IMR-90 (cell line): ENCODE results near the gene CACNA1D. TPM values are rescaled to one million over a fixed set of nuclear protein-coding genes. Genes with fewer than 3 reads are reported as not detected.

ENCODE experiments used
- ATAC-seq: fragments of 200-7000 bp; cut with Tn5 transposase; 2 replicates; pipeline ENCODE4 v1.9.1; 2020; ENCODE audit warnings: low read depth, mild to moderate bottlenecking, moderate library complexity
- BruUV-seq: library from RNA; stranded (reverse); fragments of 400-500 nt; replicated peaks from 2 replicates; lab custom pipeline; 2021; lab: Mats Ljungman, UMichigan
- CTCF ChIA-PET: fragments of 300-600 bp; formaldehyde crosslinking; extraction: SDS; loops from one replicate; lab custom pipeline; 2021; ENCODE audit warnings: antibody characterized with exemption; lab: Yijun Ruan, JAX
- POLR2A ChIA-PET: fragments of 300-600 bp; sonication (Branson Sonifier 250); formaldehyde crosslinking; loops from one replicate; lab custom pipeline; 2022; ENCODE audit warnings: antibody characterized with exemption; ENCODE audit not compliant: unreplicated experiment; lab: Charles Lee
- DNase-seq: peaks from one replicate; pipeline ENCODE4 v3.0.0; 2013
- H2AFZ ChIP-seq: replicated peaks from 2 replicates; pipeline ENCODE3; 2013; ENCODE audit warnings: low read length, mild to moderate bottlenecking; ENCODE audit not compliant: poor library complexity
- H2AK5ac ChIP-seq: 2 replicates; pipeline ENCODE4 v1.6.1; 2013; ENCODE audit warnings: low read depth, low read length, inconsistent platforms
- H2AK9ac ChIP-seq: replicated peaks from 2 replicates; pipeline ENCODE3; 2013; ENCODE audit warnings: mild to moderate bottlenecking, low read depth, low read length, moderate library complexity; ENCODE audit not compliant: poor library complexity
- H2BK120ac ChIP-seq: 2 replicates; pipeline ENCODE4 v1.6.1; 2013; ENCODE audit warnings: low read depth, low read length, inconsistent platforms
- H2BK15ac ChIP-seq: 3 replicates; pipeline ENCODE4 v1.6.1; 2013; ENCODE audit warnings: low read depth, low read length, inconsistent platforms
- H2BK20ac ChIP-seq: 2 replicates; pipeline ENCODE4 v1.6.1; 2013; ENCODE audit warnings: low read depth, mild to moderate bottlenecking, inconsistent platforms, low read length, moderate library complexity
- H2BK5ac ChIP-seq: 2 replicates; pipeline ENCODE4 v1.6.1; 2013; ENCODE audit warnings: mild to moderate bottlenecking, low read depth, low read length, inconsistent platforms; ENCODE audit not compliant: poor library complexity, severe bottlenecking
- H3K14ac ChIP-seq: replicated peaks from 2 replicates; pipeline ENCODE4 v1.6.1; 2013; ENCODE audit warnings: low read depth, low read length, inconsistent platforms
- H3K18ac ChIP-seq: 2 replicates; pipeline ENCODE4 v1.6.1; 2013; ENCODE audit warnings: low read depth, low read length, control low read depth
- H3K23ac ChIP-seq: 2 replicates; pipeline ENCODE4 v1.6.1; 2013; ENCODE audit warnings: low read depth, low read length, inconsistent platforms
- H3K27ac ChIP-seq: 2 replicates; pipeline ENCODE4 v1.5.1; 2013; ENCODE audit warnings: mild to moderate bottlenecking, control low read depth, low read length; ENCODE audit not compliant: insufficient read depth
- H3K27me3 ChIP-seq: 2 replicates; pipeline ENCODE4 v1.6.1; 2013; ENCODE audit warnings: low read length; ENCODE audit not compliant: control insufficient read depth, insufficient read depth
- H3K36me3 ChIP-seq: 2 replicates; pipeline ENCODE4 v1.6.1; 2013; ENCODE audit warnings: low read length, mixed read lengths; ENCODE audit not compliant: control insufficient read depth, insufficient read depth
- H3K4ac ChIP-seq: 2 replicates; pipeline ENCODE4 v1.6.1; 2013; ENCODE audit warnings: low read depth, low read length, inconsistent platforms
- H3K4me1 ChIP-seq: 2 replicates; pipeline ENCODE4 v1.6.1; 2013; ENCODE audit warnings: low read length, mixed read lengths; ENCODE audit not compliant: control insufficient read depth, insufficient read depth
- H3K4me2 ChIP-seq: 2 replicates; pipeline ENCODE4 v1.6.1; 2013; ENCODE audit warnings: low read depth, mild to moderate bottlenecking, control low read depth, low read length, moderate library complexity
- H3K4me3 ChIP-seq: 2 replicates; pipeline ENCODE4 v1.5.1; 2013; ENCODE audit warnings: low read depth, mild to moderate bottlenecking, control low read depth, low read length, moderate library complexity; ENCODE audit not compliant: insufficient read depth
- H3K56ac ChIP-seq: 2 replicates; pipeline ENCODE4 v1.6.1; 2013; ENCODE audit warnings: low read length, inconsistent platforms; ENCODE audit not compliant: insufficient read depth; ENCODE audit errors: extremely low read depth
- H3K79me1 ChIP-seq, 2 experiments: 2 replicates each; pipeline ENCODE4 v1.6.1; 2013; ENCODE audit warnings: low read length in 2 of 2, inconsistent platforms in 1 of 2, low read depth in 1 of 2
- H3K9ac ChIP-seq: 2 replicates; pipeline ENCODE4 v1.6.1; 2013; ENCODE audit warnings: low read depth, low read length, control low read depth
- H3K9me1 ChIP-seq: 2 replicates; pipeline ENCODE4 v1.6.1; 2013; ENCODE audit warnings: low read length, inconsistent platforms; ENCODE audit not compliant: insufficient read depth
- H3K9me3 ChIP-seq: 2 replicates; pipeline ENCODE4 v1.6.1; 2013; ENCODE audit warnings: low read length; ENCODE audit not compliant: control insufficient read depth, insufficient read depth
- H4K20me1 ChIP-seq: 2 replicates; pipeline ENCODE4 v1.6.1; 2013; ENCODE audit warnings: low read length, inconsistent platforms; ENCODE audit not compliant: insufficient read depth
- H4K5ac ChIP-seq: 2 replicates; pipeline ENCODE4 v1.6.1; 2013; ENCODE audit warnings: mild to moderate bottlenecking, low read depth, low read length, control low read depth
- H4K8ac ChIP-seq, 2 experiments: 2 replicates each; pipeline ENCODE4 v1.6.1; 2013; ENCODE audit warnings: low read depth in 2 of 2, low read length in 2 of 2, control low read depth in 1 of 2, inconsistent platforms in 1 of 2
- H4K91ac ChIP-seq: 2 replicates; pipeline ENCODE4 v1.6.1; 2013; ENCODE audit warnings: low read depth, low read length, inconsistent platforms; ENCODE audit not compliant: insufficient read depth
- BHLHE40 ChIP-seq: fragments of 150-350 bp; IDR thresholded peaks from 2 replicates; pipeline ENCODE4 v1.6.1; 2016; ENCODE audit warnings: mild to moderate bottlenecking, low read depth, low read length
- CEBPB ChIP-seq: IDR thresholded peaks from 2 replicates; pipeline ENCODE4 v1.6.1; 2012; ENCODE audit warnings: low read depth, low read length, improper control_type of control experiment
- CHD1 ChIP-seq: IDR thresholded peaks from 2 replicates; pipeline ENCODE4 v1.6.1; 2012; ENCODE audit warnings: low read depth, low read length, improper control_type of control experiment
- ELK1 ChIP-seq: fragments of 150-350 bp; IDR thresholded peaks from 2 replicates; pipeline ENCODE4 v1.6.1; 2016; ENCODE audit warnings: low read depth, mild to moderate bottlenecking, low read length, moderate library complexity, borderline replicate concordance
- FOS ChIP-seq: fragments of 150-350 bp; IDR thresholded peaks from 2 replicates; pipeline ENCODE4 v1.6.1; 2016; ENCODE audit warnings: low read depth, low read length
- MAFK ChIP-seq: IDR thresholded peaks from 2 replicates; pipeline ENCODE4 v1.6.1; 2012; ENCODE audit warnings: low read depth, low read length, improper control_type of control experiment
- MAZ ChIP-seq: IDR thresholded peaks from 2 replicates; pipeline ENCODE4 v1.6.1; 2012; ENCODE audit warnings: low read depth, mild to moderate bottlenecking, low read length, improper control_type of control experiment, moderate library complexity, borderline replicate concordance
- MXI1 ChIP-seq: IDR thresholded peaks from 2 replicates; pipeline ENCODE4 v1.6.1; 2012; ENCODE audit warnings: low read depth, mild to moderate bottlenecking, low read length, moderate library complexity, borderline replicate concordance
- NFE2L2 ChIP-seq: fragments of 150-350 bp; IDR thresholded peaks from 2 replicates; pipeline ENCODE4 v1.6.1; 2016; ENCODE audit warnings: low read depth, mild to moderate bottlenecking, low read length
- POLR2A ChIP-seq: IDR thresholded peaks from 2 replicates; pipeline ENCODE4 v1.6.1; 2012; ENCODE audit warnings: mild to moderate bottlenecking, low read depth, low read length
- RAD21 ChIP-seq: IDR thresholded peaks from 2 replicates; pipeline ENCODE4 v1.6.1; 2012; ENCODE audit warnings: low read length, improper control_type of control experiment
- RCOR1 ChIP-seq: IDR thresholded peaks from 2 replicates; pipeline ENCODE4 v1.6.1; 2012; ENCODE audit warnings: mild to moderate bottlenecking, low read length, improper control_type of control experiment; ENCODE audit not compliant: insufficient replicate concordance
- RFX5 ChIP-seq: IDR thresholded peaks from 2 replicates; pipeline ENCODE4 v1.8.0; 2012; ENCODE audit warnings: low read depth, mild to moderate bottlenecking, low read length, moderate library complexity
- SMC3 ChIP-seq: fragments of 150-350 bp; IDR thresholded peaks from 2 replicates; pipeline ENCODE4 v1.6.1; 2016; ENCODE audit warnings: low read depth, mild to moderate bottlenecking, antibody characterized with exemption, low read length, moderate library complexity
- WGBS, 2 experiments: methylation state at CpG; one replicate each; pipeline versions ENCODE4 v1.1.5 to v1.1.7; 2013; ENCODE audit warnings: missing lambda C conversion rate in 2 of 2; ENCODE audit not compliant: insufficient read length in 1 of 2; ENCODE audit errors: extremely low coverage in 2 of 2; 5-methylcytosine and 5-hydroxymethylcytosine counted together
- dilution Hi-C: fragments of 300-500 bp; cut with HindIII; formaldehyde crosslinking; loops from one replicate; pipeline ENCODE4 v1.14.3; 2018; ENCODE audit warnings: low sequenced_read_pairs; ENCODE audit not compliant: unreplicated experiment
- in situ Hi-C: fragments of 300-500 bp; cut with MboI; formaldehyde crosslinking; loops from 3 replicates; pipeline ENCODE4 v1.14.3; 2019; ENCODE audit warnings: low sequenced_read_pairs, inconsistent platforms, mixed read lengths
- intact Hi-C: fragments of 100-400 bp; cut with micrococcal nuclease; formaldehyde crosslinking; loops from 2 replicates; pipeline ENCODE4 v1.10.0; 2022
- polyA plus RNA-seq, 3 experiments: library from polyadenylated mRNA; depleted of rRNA; stranded (reverse); fragments of >200 nt; gene quantifications; 2 replicates each; pipeline ENCODE4 v1.2.3, GENCODE V29; 2012; ENCODE audit warnings: low replicate concordance in 1 of 3
- total RNA-seq: library from RNA; depleted of rRNA; stranded (reverse); fragments of >200 nt; gene quantifications from 2 replicates; pipeline ENCODE4 v1.2.3, GENCODE V29; 2012
- TF ChIP-seq, protein P1 (sequence below): fragments of 150-350 bp; IDR thresholded peaks from 2 replicates; pipeline ENCODE4 v1.6.1; 2017; ENCODE audit warnings: mild to moderate bottlenecking, antibody characterized with exemption, low read length, low read depth
- TF ChIP-seq, protein P2 (sequence below): conservative IDR thresholded peaks from 2 replicates; pipeline ENCODE4 v1.5.1; 2012; ENCODE audit warnings: mild to moderate bottlenecking, low read depth, low read length, improper control_type of control experiment

Gene CACNA1D
- total and polyA plus RNA-seq, 2 of the 4 experiments (the other 2 are of a cell fraction): 0.07 TPM; not detected in 1

GRCh38 chr3:53780171-53780570 lies 285.8 kb downstream of the CACNA1D start:
- Histone ChIP-seq H4K91ac (no peak overlapping the region), H2BK5ac (no peak overlapping the region), H2BK120ac (no peak overlapping the region), H2AK5ac (no peak overlapping the region), H2AK9ac (no peak overlapping the region), H2AFZ (no peak overlapping the region), H4K8ac (no peak overlapping the region), H4K20me1 (no peaks in the 10 kb centered on the region), H3K56ac (no peak overlapping the region), H3K18ac (no peak overlapping the region), H2BK20ac (no peak overlapping the region), H3K9me1 (no peaks in the 10 kb centered on the region), H3K4ac (no peak overlapping the region), H4K5ac (no peak overlapping the region), H3K36me3 (no peaks in the 10 kb centered on the region), H3K79me1 (no peaks in the 10 kb centered on the region), H3K27me3 (peaks cover 13% of the 10 kb centered on the region; the same call in 1 of the 2 replicates), H2BK15ac (no peak overlapping the region), H3K9ac (no peak overlapping the region), H3K4me1 (peaks cover 6% of the 10 kb centered on the region; the same call in 1 of the 2 replicates), H3K4me3 (no peak overlapping the region), H3K9me3 (no peaks in the 10 kb centered on the region), H3K4me2 (no peak overlapping the region), H3K14ac (no peak overlapping the region), H3K27ac (no peak overlapping the region), H3K23ac (no peak overlapping the region)
- ChIA-PET POLR2A (no interaction called here), CTCF (interaction anchor here (1.5 kb wide), 1 partner anchor 11 kb away, joined by 4 read pairs; no protein-coding TSS in a partner anchor)
- dilution Hi-C loops (no loop called here), intact Hi-C loops (no loop called here), in situ Hi-C loops (no loop called here)
- 33% methylated on average over 1 of the region's 4 CpGs; no CpG with 5 or more reads in 1 of the 2 experiments for WGBS, 2 experiments
- ATAC-seq (peak; percentile 29; the same call in 1 of the 2 replicates), DNase-seq (peak; percentile 28)
- BruUV-seq: no TSS peak
- TF ChIP-seq RCOR1 (no peak), MAZ (no peak), ELK1 (no peak), POLR2A (no peak), RFX5 (no peak), CHD1 (no peak), CEBPB (no peak), NFE2L2 (no peak), BHLHE40 (no peak), RAD21 (no peak), MXI1 (no peak), FOS (no peak), SMC3 (no peak), MAFK (no peak)
- TF ChIP-seq, protein P1, sequence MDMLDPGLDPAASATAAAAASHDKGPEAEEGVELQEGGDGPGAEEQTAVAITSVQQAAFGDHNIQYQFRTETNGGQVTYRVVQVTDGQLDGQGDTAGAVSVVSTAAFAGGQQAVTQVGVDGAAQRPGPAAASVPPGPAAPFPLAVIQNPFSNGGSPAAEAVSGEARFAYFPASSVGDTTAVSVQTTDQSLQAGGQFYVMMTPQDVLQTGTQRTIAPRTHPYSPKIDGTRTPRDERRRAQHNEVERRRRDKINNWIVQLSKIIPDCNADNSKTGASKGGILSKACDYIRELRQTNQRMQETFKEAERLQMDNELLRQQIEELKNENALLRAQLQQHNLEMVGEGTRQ: no peak
- TF ChIP-seq, protein P2, sequence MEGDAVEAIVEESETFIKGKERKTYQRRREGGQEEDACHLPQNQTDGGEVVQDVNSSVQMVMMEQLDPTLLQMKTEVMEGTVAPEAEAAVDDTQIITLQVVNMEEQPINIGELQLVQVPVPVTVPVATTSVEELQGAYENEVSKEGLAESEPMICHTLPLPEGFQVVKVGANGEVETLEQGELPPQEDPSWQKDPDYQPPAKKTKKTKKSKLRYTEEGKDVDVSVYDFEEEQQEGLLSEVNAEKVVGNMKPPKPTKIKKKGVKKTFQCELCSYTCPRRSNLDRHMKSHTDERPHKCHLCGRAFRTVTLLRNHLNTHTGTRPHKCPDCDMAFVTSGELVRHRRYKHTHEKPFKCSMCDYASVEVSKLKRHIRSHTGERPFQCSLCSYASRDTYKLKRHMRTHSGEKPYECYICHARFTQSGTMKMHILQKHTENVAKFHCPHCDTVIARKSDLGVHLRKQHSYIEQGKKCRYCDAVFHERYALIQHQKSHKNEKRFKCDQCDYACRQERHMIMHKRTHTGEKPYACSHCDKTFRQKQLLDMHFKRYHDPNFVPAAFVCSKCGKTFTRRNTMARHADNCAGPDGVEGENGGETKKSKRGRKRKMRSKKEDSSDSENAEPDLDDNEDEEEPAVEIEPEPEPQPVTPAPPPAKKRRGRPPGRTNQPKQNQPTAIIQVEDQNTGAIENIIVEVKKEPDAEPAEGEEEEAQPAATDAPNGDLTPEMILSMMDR: no peak
